NT2/D1 (cell line): Measurements from ENCODE around the gene OR2AT4.

Source experiments
- YY1 ChIP-seq: IDR thresholded peaks from 2 replicates; pipeline ENCODE4 v1.6.1; 2011; ENCODE audit not compliant: insufficient read length, insufficient read depth
- ZNF274 ChIP-seq: IDR thresholded peaks from 2 replicates; pipeline ENCODE4 v1.6.1; 2011; ENCODE audit warnings: mild to moderate bottlenecking, low read depth, low read length

GRCh38 chr11:75076671-75077070 lies 20.0 kb downstream of the OR2AT4 start:
- TF ChIP-seq YY1 (no peak), ZNF274 (no peak)
